H1 (cell line): ENCODE data around the gene FIP1L1. TPM values are rescaled to one million over a fixed set of nuclear protein-coding genes. Genes with fewer than 3 reads are reported as not detected.
"Not testable (repeated sequence)": the region's sequence is repeated elsewhere in the genome, so short reads cannot be mapped to it uniquely, and the experiment has no call there.

Experiments
- CTCF ChIA-PET: fragments of 300-600 bp; sonication (Branson Sonifier 250); formaldehyde crosslinking; loops from one replicate; lab custom pipeline; 2021; ENCODE audit not compliant: partially characterized antibody; lab: Charles Lee
- POLR2A ChIA-PET: fragments of 300-600 bp; sonication (Branson Sonifier 250); formaldehyde crosslinking; loops from one replicate; lab custom pipeline; 2021; ENCODE audit warnings: inconsistent platforms; ENCODE audit not compliant: partially characterized antibody; lab: Charles Lee
- DNase-seq, 2 experiments: peaks; one replicate each; pipeline versions ENCODE4 v3.0.0 to v3.0.0-alpha.2; 2010 to 2022; ENCODE audit warnings: low spot score in 2 of 2, low read depth in 1 of 2, mixed read lengths in 1 of 2
- FAIRE-seq: peaks from 2 replicates; lab custom pipeline; 2011; peaks lifted over from hg19 to GRCh38; lab: Jason Lieb, UNC
- H2AFZ ChIP-seq: 2 replicates; pipeline ENCODE4 v1.8.1; 2012; ENCODE audit warnings: low read length, inconsistent platforms
- H2AK5ac ChIP-seq: 2 replicates; pipeline ENCODE4 v1.6.1; 2013; ENCODE audit warnings: low read depth, low read length
- H2BK120ac ChIP-seq: replicated peaks from 2 replicates; pipeline ENCODE3; 2013; ENCODE audit warnings: low read depth, low read length, inconsistent platforms
- H2BK12ac ChIP-seq: 2 replicates; pipeline ENCODE4 v1.6.1; 2013; ENCODE audit warnings: low read depth, low read length
- H2BK15ac ChIP-seq: 2 replicates; pipeline ENCODE4 v1.6.1; 2013; ENCODE audit warnings: low read length
- H2BK20ac ChIP-seq: 2 replicates; pipeline ENCODE4 v1.6.1; 2013; ENCODE audit warnings: low read length
- H2BK5ac ChIP-seq: 2 replicates; pipeline ENCODE4 v1.6.1; 2013; ENCODE audit warnings: low read depth, low read length
- H3K14ac ChIP-seq: 2 replicates; pipeline ENCODE4 v1.6.1; 2013; ENCODE audit warnings: inconsistent platforms; ENCODE audit not compliant: insufficient read length
- H3K18ac ChIP-seq: 2 replicates; pipeline ENCODE4 v1.6.1; 2013; ENCODE audit warnings: low read length; ENCODE audit errors: extremely low read depth
- H3K23ac ChIP-seq: 2 replicates; pipeline ENCODE4 v1.6.1; 2013; ENCODE audit warnings: inconsistent platforms; ENCODE audit not compliant: insufficient read length
- H3K23me2 ChIP-seq: 2 replicates; pipeline ENCODE4 v1.6.1; 2013; ENCODE audit warnings: low read depth, low read length
- H3K27ac ChIP-seq: 2 replicates; pipeline ENCODE4 v1.6.1; 2011; ENCODE audit warnings: low read depth, low read length, inconsistent platforms
- H3K27me3 ChIP-seq, 4 experiments: replicated peaks in 1 of 4; 1 replicate in 1 of 4; 2 replicates in 3 of 4; pipeline versions ENCODE4 v1.6.1 to v1.8.1; 2011 to 2013; ENCODE audit warnings: low read length in 3 of 4, mild to moderate bottlenecking in 3 of 4, inconsistent platforms in 2 of 4, mixed read lengths in 2 of 4, moderate library complexity in 1 of 4; ENCODE audit not compliant: control insufficient read depth in 3 of 4, insufficient read depth in 3 of 4; ENCODE audit errors: extremely low read depth in 1 of 4
- H3K36me3 ChIP-seq, 4 experiments: 2 replicates each; pipeline versions ENCODE4 v1.6.1 to v1.8.1; 2011 to 2013; ENCODE audit warnings: mild to moderate bottlenecking in 4 of 4, low read length in 3 of 4, moderate library complexity in 2 of 4, control low read depth in 1 of 4, inconsistent platforms in 1 of 4; ENCODE audit not compliant: insufficient read depth in 4 of 4, control insufficient read depth in 2 of 4
- H3K4ac ChIP-seq: replicated peaks from 2 replicates; pipeline ENCODE3; 2013; ENCODE audit warnings: low read length, low read depth, mixed read lengths, inconsistent platforms; ENCODE audit not compliant: insufficient read length
- H3K4me1 ChIP-seq, 4 experiments: replicated peaks in 1 of 4; 1 replicate in 1 of 4; 2 replicates in 3 of 4; pipeline versions ENCODE4 v1.6.1 to v1.8.1; 2011 to 2013; ENCODE audit warnings: low read length in 3 of 4, inconsistent platforms in 2 of 4, mixed read lengths in 1 of 4; ENCODE audit not compliant: insufficient read depth in 4 of 4, control insufficient read depth in 3 of 4
- H3K4me2 ChIP-seq, 2 experiments: 2 replicates each; pipeline versions ENCODE4 v1.6.1 to v1.8.1; 2011 to 2013; ENCODE audit warnings: low read depth in 2 of 2, low read length in 2 of 2, control low read depth in 1 of 2, inconsistent platforms in 1 of 2, mild to moderate bottlenecking in 1 of 2; ENCODE audit not compliant: insufficient read depth in 1 of 2
- H3K4me3 ChIP-seq, 4 experiments: fragments of 200-600, 300-600 bp in 1 of 4; sonication (generic), shearing (Covaris generic), sonication (Bioruptor Twin) in 1 of 4; 2 replicates each; pipeline versions ENCODE4 v1.5.1 to v1.8.1; 2011 to 2016; ENCODE audit warnings: low read length in 4 of 4, low read depth in 3 of 4, control low read depth in 2 of 4, inconsistent platforms in 2 of 4, mild to moderate bottlenecking in 2 of 4, mixed read lengths in 1 of 4, moderate library complexity in 1 of 4; ENCODE audit not compliant: insufficient read depth in 2 of 4; ENCODE audit errors: extremely low read depth in 1 of 4
- H3K56ac ChIP-seq: replicated peaks from 2 replicates; pipeline ENCODE3; 2013; ENCODE audit warnings: low read depth, mild to moderate bottlenecking, mixed read lengths, low read length, inconsistent platforms; ENCODE audit not compliant: insufficient read length
- H3K79me1 ChIP-seq: 2 replicates; pipeline ENCODE4 v1.6.1; 2013; ENCODE audit warnings: low read depth, low read length, control low read depth
- H3K79me2 ChIP-seq, 2 experiments: 2 replicates each; pipeline versions ENCODE4 v1.6.1 to v1.8.1; 2012 to 2013; ENCODE audit warnings: low read length in 2 of 2, mild to moderate bottlenecking in 2 of 2, inconsistent platforms in 1 of 2; ENCODE audit not compliant: insufficient read depth in 2 of 2, control insufficient read depth in 1 of 2
- H3K9ac ChIP-seq, 4 experiments: replicated peaks in 1 of 4; 1 replicate in 1 of 4; 2 replicates in 3 of 4; pipeline versions ENCODE4 v1.6.1 to v1.8.1; 2011 to 2013; ENCODE audit warnings: low read depth in 3 of 4, low read length in 3 of 4, control low read depth in 2 of 4, mild to moderate bottlenecking in 2 of 4, moderate library complexity in 2 of 4, inconsistent platforms in 1 of 4; ENCODE audit errors: extremely low read depth in 1 of 4
- H3K9me3 ChIP-seq, 2 experiments: 2 replicates each; pipeline versions ENCODE4 v1.6.1 to v1.8.1; 2012 to 2013; ENCODE audit warnings: mild to moderate bottlenecking in 2 of 2, moderate library complexity in 2 of 2, control low read depth in 1 of 2, inconsistent platforms in 1 of 2, low read depth in 1 of 2, low read length in 1 of 2, mixed read lengths in 1 of 2; ENCODE audit not compliant: insufficient read depth in 2 of 2
- H4K20me1 ChIP-seq, 2 experiments: replicated peaks in 1 of 2; 2 replicates each; pipeline versions ENCODE3 to v1.8.1; 2011 to 2013; ENCODE audit warnings: inconsistent platforms in 2 of 2, low read length in 2 of 2, mild to moderate bottlenecking in 1 of 2; ENCODE audit not compliant: insufficient read depth in 2 of 2, control insufficient read depth in 1 of 2
- H4K5ac ChIP-seq: 2 replicates; pipeline ENCODE4 v1.6.1; 2013; ENCODE audit warnings: low read length, low read depth, mixed read lengths, inconsistent platforms; ENCODE audit not compliant: insufficient read length
- H4K8ac ChIP-seq: 2 replicates; pipeline ENCODE4 v1.8.0; 2013; ENCODE audit warnings: mild to moderate bottlenecking, moderate library complexity, low read length, inconsistent platforms; ENCODE audit not compliant: insufficient read depth; ENCODE audit errors: extremely low read depth
- H4K91ac ChIP-seq: replicated peaks from 2 replicates; pipeline ENCODE3; 2013; ENCODE audit warnings: low read length, mixed read lengths, inconsistent platforms; ENCODE audit not compliant: insufficient read length
- WGBS, 2 experiments: shearing (Covaris generic) in 1 of 2; methylation state at CpG; one replicate each; pipeline versions ENCODE4 v1.1.6 to v1.1.7; 2013 to 2015; ENCODE audit warnings: low lambda C conversion rate in 2 of 2, mixed read lengths in 2 of 2, inconsistent platforms in 1 of 2, low coverage in 1 of 2, missing lambda C conversion rate in 1 of 2; ENCODE audit not compliant: insufficient replicate concordance in 2 of 2, insufficient coverage in 1 of 2, insufficient read length in 1 of 2; ENCODE audit errors: extremely low coverage in 1 of 2, missing lambda C conversion rate in 1 of 2; 5-methylcytosine and 5-hydroxymethylcytosine counted together
- polyA plus RNA-seq, 7 experiments: library from polyadenylated mRNA; depleted of rRNA in 3 of 7; stranded (reverse) in 5 of 7; unstranded in 2 of 7; fragments of >200 nt in 5 of 7; fragments of 200-250 nt in 2 of 7; gene quantifications; 1 replicate in 5 of 7; 2 replicates in 1 of 7; 4 replicates in 1 of 7; pipeline versions ENCODE4 v1.2.1 to v1.2.3, GENCODE V29; 2011 to 2013; ENCODE audit warnings: missing spikeins in 2 of 7, mixed read lengths in 2 of 7
- total RNA-seq: library from RNA; stranded (reverse); fragmentation: NEBNext Ultra II Directional; extraction: Animal tissue kit (Norgen Biotek cat#: 25700); gene quantifications from 2 replicates; pipeline ENCODE4 v1.2.1, GENCODE V29; 2021

Gene FIP1L1
- total and polyA plus RNA-seq, 2 of the 8 experiments (the other 6 are each of a cell fraction or from before 2014, with no cell fraction given) = 19.5 to 53.7 TPM

DNA sequence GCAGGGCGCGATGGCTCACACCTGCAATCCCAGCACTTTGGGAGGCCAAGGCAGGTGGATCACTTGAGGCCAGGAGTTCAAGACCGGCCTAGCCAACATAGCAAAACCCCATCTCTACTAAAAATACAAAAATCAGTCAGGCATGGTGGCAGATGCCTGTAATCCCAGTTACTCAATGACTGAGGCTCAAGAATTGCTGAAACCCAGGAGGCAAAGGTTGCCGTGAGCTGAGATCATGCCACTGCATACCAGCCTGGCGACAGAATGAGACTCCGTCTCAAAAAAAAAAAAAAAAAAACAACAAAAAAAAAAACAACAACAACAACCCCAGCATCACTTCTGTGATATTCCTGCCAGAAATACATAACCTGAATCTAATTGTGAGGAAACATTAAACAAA lies 42.5 kb upstream of the FIP1L1 start:
- H2BK15ac ChIP-seq, H3K79me1 ChIP-seq, H3K4me3 ChIP-seq, H3K56ac ChIP-seq, H3K23ac ChIP-seq, H4K5ac ChIP-seq, H3K27ac ChIP-seq, H3K27me3 ChIP-seq, H3K18ac ChIP-seq, H3K23me2 ChIP-seq, H2BK5ac ChIP-seq, DNase-seq, H3K79me2 ChIP-seq, H2BK12ac ChIP-seq, FAIRE-seq, H3K4me1 ChIP-seq, H3K4me2 ChIP-seq, H3K36me3 ChIP-seq, H2AK5ac ChIP-seq, H3K9ac ChIP-seq, H4K8ac ChIP-seq, H2BK120ac ChIP-seq, CTCF ChIA-PET, H3K4ac ChIP-seq, H4K20me1 ChIP-seq, H4K91ac ChIP-seq, H3K14ac ChIP-seq, H3K9me3 ChIP-seq, H2BK20ac ChIP-seq, POLR2A ChIA-PET, H2AFZ ChIP-seq: not testable (repeated sequence)
- WGBS, 2 experiments = 97% methylated on average over 4 of the region's 6 CpGs; no CpG with 5 or more reads in 1 of the 2 experiments

DNA sequence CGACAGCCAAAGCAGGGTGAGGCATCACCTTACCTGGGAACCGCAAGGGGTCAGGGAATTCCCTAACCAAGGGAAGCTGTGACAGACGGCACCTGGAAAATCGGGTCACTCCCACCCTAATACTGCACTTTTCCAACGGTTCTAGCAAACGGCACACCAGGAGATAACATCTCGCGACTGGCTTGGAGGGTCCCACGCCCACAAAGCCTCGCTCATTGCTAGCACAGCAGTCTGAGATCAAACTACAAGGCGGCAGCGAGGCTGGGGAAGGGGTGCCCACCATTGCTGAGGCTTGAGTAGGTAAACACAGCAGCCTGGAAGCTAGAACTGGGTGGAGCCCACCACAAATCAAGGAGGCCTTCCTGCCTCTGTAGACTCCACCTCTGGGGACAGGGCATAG lies 37.3 kb upstream of the FIP1L1 start:
- H3K27ac ChIP-seq, H3K79me1 ChIP-seq, H3K23me2 ChIP-seq, H3K27me3 ChIP-seq, H3K9me3 ChIP-seq, H4K91ac ChIP-seq, H4K5ac ChIP-seq, DNase-seq, H2BK12ac ChIP-seq, H3K23ac ChIP-seq, H3K36me3 ChIP-seq, H2BK20ac ChIP-seq, H3K56ac ChIP-seq, FAIRE-seq, POLR2A ChIA-PET, H3K4me3 ChIP-seq, H3K14ac ChIP-seq, H3K79me2 ChIP-seq, H3K4me1 ChIP-seq, H2AFZ ChIP-seq, H4K8ac ChIP-seq, H4K20me1 ChIP-seq, H3K4ac ChIP-seq, H3K4me2 ChIP-seq, H2AK5ac ChIP-seq, H2BK15ac ChIP-seq, H3K9ac ChIP-seq, H2BK5ac ChIP-seq, H2BK120ac ChIP-seq, H3K18ac ChIP-seq: not testable (repeated sequence)
- CTCF ChIA-PET = interaction anchor here (1.1 kb wide), 1 partner anchor 10 kb away, joined by 3 read pairs; no protein-coding TSS in a partner anchor
- 93% methylated on average over 12 of the region's 12 CpGs; no CpG with 5 or more reads in 1 of the 2 experiments for WGBS, 2 experiments
